IMR-90 (cell line): Measurements from ENCODE around the gene MIEF2. TPM values are rescaled to one million over a fixed set of nuclear protein-coding genes. Genes with fewer than 3 reads are reported as not detected.

Experiments used
- ATAC-seq: fragments of 200-7000 bp; cut with Tn5 transposase; 2 replicates; pipeline ENCODE4 v1.9.1; 2020; ENCODE audit warnings: low read depth, mild to moderate bottlenecking, moderate library complexity
- BruUV-seq: library from RNA; stranded (reverse); fragments of 400-500 nt; replicated peaks from 2 replicates; lab custom pipeline; 2021; lab: Mats Ljungman, UMichigan
- CTCF ChIA-PET: fragments of 300-600 bp; formaldehyde crosslinking; extraction: SDS; loops from one replicate; lab custom pipeline; 2021; ENCODE audit warnings: antibody characterized with exemption; lab: Yijun Ruan, JAX
- POLR2A ChIA-PET: fragments of 300-600 bp; sonication (Branson Sonifier 250); formaldehyde crosslinking; loops from one replicate; lab custom pipeline; 2022; ENCODE audit warnings: antibody characterized with exemption; ENCODE audit not compliant: unreplicated experiment; lab: Charles Lee
- DNase-seq: peaks from one replicate; pipeline ENCODE4 v3.0.0; 2013
- H2AFZ ChIP-seq: replicated peaks from 2 replicates; pipeline ENCODE3; 2013; ENCODE audit warnings: low read length, mild to moderate bottlenecking; ENCODE audit not compliant: poor library complexity
- H2AK5ac ChIP-seq: 2 replicates; pipeline ENCODE4 v1.6.1; 2013; ENCODE audit warnings: low read depth, low read length, inconsistent platforms
- H2AK9ac ChIP-seq: replicated peaks from 2 replicates; pipeline ENCODE3; 2013; ENCODE audit warnings: mild to moderate bottlenecking, low read depth, low read length, moderate library complexity; ENCODE audit not compliant: poor library complexity
- H2BK120ac ChIP-seq: 2 replicates; pipeline ENCODE4 v1.6.1; 2013; ENCODE audit warnings: low read depth, low read length, inconsistent platforms
- H2BK15ac ChIP-seq: 3 replicates; pipeline ENCODE4 v1.6.1; 2013; ENCODE audit warnings: low read depth, low read length, inconsistent platforms
- H2BK20ac ChIP-seq: 2 replicates; pipeline ENCODE4 v1.6.1; 2013; ENCODE audit warnings: low read depth, mild to moderate bottlenecking, inconsistent platforms, low read length, moderate library complexity
- H2BK5ac ChIP-seq: 2 replicates; pipeline ENCODE4 v1.6.1; 2013; ENCODE audit warnings: mild to moderate bottlenecking, low read depth, low read length, inconsistent platforms; ENCODE audit not compliant: poor library complexity, severe bottlenecking
- H3K14ac ChIP-seq: replicated peaks from 2 replicates; pipeline ENCODE4 v1.6.1; 2013; ENCODE audit warnings: low read depth, low read length, inconsistent platforms
- H3K18ac ChIP-seq: 2 replicates; pipeline ENCODE4 v1.6.1; 2013; ENCODE audit warnings: low read depth, low read length, control low read depth
- H3K23ac ChIP-seq: 2 replicates; pipeline ENCODE4 v1.6.1; 2013; ENCODE audit warnings: low read depth, low read length, inconsistent platforms
- H3K27ac ChIP-seq: 2 replicates; pipeline ENCODE4 v1.5.1; 2013; ENCODE audit warnings: mild to moderate bottlenecking, control low read depth, low read length; ENCODE audit not compliant: insufficient read depth
- H3K27me3 ChIP-seq: 2 replicates; pipeline ENCODE4 v1.6.1; 2013; ENCODE audit warnings: low read length; ENCODE audit not compliant: control insufficient read depth, insufficient read depth
- H3K36me3 ChIP-seq: 2 replicates; pipeline ENCODE4 v1.6.1; 2013; ENCODE audit warnings: low read length, mixed read lengths; ENCODE audit not compliant: control insufficient read depth, insufficient read depth
- H3K4ac ChIP-seq: 2 replicates; pipeline ENCODE4 v1.6.1; 2013; ENCODE audit warnings: low read depth, low read length, inconsistent platforms
- H3K4me1 ChIP-seq: 2 replicates; pipeline ENCODE4 v1.6.1; 2013; ENCODE audit warnings: low read length, mixed read lengths; ENCODE audit not compliant: control insufficient read depth, insufficient read depth
- H3K4me2 ChIP-seq: 2 replicates; pipeline ENCODE4 v1.6.1; 2013; ENCODE audit warnings: low read depth, mild to moderate bottlenecking, control low read depth, low read length, moderate library complexity
- H3K4me3 ChIP-seq: 2 replicates; pipeline ENCODE4 v1.5.1; 2013; ENCODE audit warnings: low read depth, mild to moderate bottlenecking, control low read depth, low read length, moderate library complexity; ENCODE audit not compliant: insufficient read depth
- H3K56ac ChIP-seq: 2 replicates; pipeline ENCODE4 v1.6.1; 2013; ENCODE audit warnings: low read length, inconsistent platforms; ENCODE audit not compliant: insufficient read depth; ENCODE audit errors: extremely low read depth
- H3K79me1 ChIP-seq, 2 experiments: 2 replicates each; pipeline ENCODE4 v1.6.1; 2013; ENCODE audit warnings: low read length in 2 of 2, inconsistent platforms in 1 of 2, low read depth in 1 of 2
- H3K9ac ChIP-seq: 2 replicates; pipeline ENCODE4 v1.6.1; 2013; ENCODE audit warnings: low read depth, low read length, control low read depth
- H3K9me1 ChIP-seq: 2 replicates; pipeline ENCODE4 v1.6.1; 2013; ENCODE audit warnings: low read length, inconsistent platforms; ENCODE audit not compliant: insufficient read depth
- H3K9me3 ChIP-seq: 2 replicates; pipeline ENCODE4 v1.6.1; 2013; ENCODE audit warnings: low read length; ENCODE audit not compliant: control insufficient read depth, insufficient read depth
- H4K20me1 ChIP-seq: 2 replicates; pipeline ENCODE4 v1.6.1; 2013; ENCODE audit warnings: low read length, inconsistent platforms; ENCODE audit not compliant: insufficient read depth
- H4K5ac ChIP-seq: 2 replicates; pipeline ENCODE4 v1.6.1; 2013; ENCODE audit warnings: mild to moderate bottlenecking, low read depth, low read length, control low read depth
- H4K8ac ChIP-seq, 2 experiments: 2 replicates each; pipeline ENCODE4 v1.6.1; 2013; ENCODE audit warnings: low read depth in 2 of 2, low read length in 2 of 2, control low read depth in 1 of 2, inconsistent platforms in 1 of 2
- H4K91ac ChIP-seq: 2 replicates; pipeline ENCODE4 v1.6.1; 2013; ENCODE audit warnings: low read depth, low read length, inconsistent platforms; ENCODE audit not compliant: insufficient read depth
- MXI1 ChIP-seq: IDR thresholded peaks from 2 replicates; pipeline ENCODE4 v1.6.1; 2012; ENCODE audit warnings: low read depth, mild to moderate bottlenecking, low read length, moderate library complexity, borderline replicate concordance
- NFE2L2 ChIP-seq: fragments of 150-350 bp; IDR thresholded peaks from 2 replicates; pipeline ENCODE4 v1.6.1; 2016; ENCODE audit warnings: low read depth, mild to moderate bottlenecking, low read length
- POLR2A ChIP-seq: IDR thresholded peaks from 2 replicates; pipeline ENCODE4 v1.6.1; 2012; ENCODE audit warnings: mild to moderate bottlenecking, low read depth, low read length
- SMC3 ChIP-seq: fragments of 150-350 bp; IDR thresholded peaks from 2 replicates; pipeline ENCODE4 v1.6.1; 2016; ENCODE audit warnings: low read depth, mild to moderate bottlenecking, antibody characterized with exemption, low read length, moderate library complexity
- USF2 ChIP-seq: fragments of 150-350 bp; IDR thresholded peaks from 2 replicates; pipeline ENCODE4 v1.6.1; 2017; ENCODE audit warnings: mild to moderate bottlenecking, antibody characterized with exemption, low read length, low read depth
- WGBS, 2 experiments: methylation state at CpG; one replicate each; pipeline versions ENCODE4 v1.1.5 to v1.1.7; 2013; ENCODE audit warnings: missing lambda C conversion rate in 2 of 2; ENCODE audit not compliant: insufficient read length in 1 of 2; ENCODE audit errors: extremely low coverage in 2 of 2; 5-methylcytosine and 5-hydroxymethylcytosine counted together
- dilution Hi-C: fragments of 300-500 bp; cut with HindIII; formaldehyde crosslinking; loops from one replicate; pipeline ENCODE4 v1.14.3; 2018; ENCODE audit warnings: low sequenced_read_pairs; ENCODE audit not compliant: unreplicated experiment
- in situ Hi-C: fragments of 300-500 bp; cut with MboI; formaldehyde crosslinking; loops from 3 replicates; pipeline ENCODE4 v1.14.3; 2019; ENCODE audit warnings: low sequenced_read_pairs, inconsistent platforms, mixed read lengths
- intact Hi-C: fragments of 100-400 bp; cut with micrococcal nuclease; formaldehyde crosslinking; loops from 2 replicates; pipeline ENCODE4 v1.10.0; 2022
- polyA plus RNA-seq, 3 experiments: library from polyadenylated mRNA; depleted of rRNA; stranded (reverse); fragments of >200 nt; gene quantifications; 2 replicates each; pipeline ENCODE4 v1.2.3, GENCODE V29; 2012; ENCODE audit warnings: low replicate concordance in 1 of 3
- total RNA-seq: library from RNA; depleted of rRNA; stranded (reverse); fragments of >200 nt; gene quantifications from 2 replicates; pipeline ENCODE4 v1.2.3, GENCODE V29; 2012

The MIEF2 gene
- total and polyA plus RNA-seq, 2 of the 4 experiments (the other 2 are of a cell fraction) = 9.1 to 26.6 TPM

GRCh38 chr17:18240449-18240848 lies 20.0 kb upstream of the MIEF2 start:
- dilution Hi-C loops = no loop called here

More at GRCh38 chr17:18240449-18240848, 20.0 kb upstream of the MIEF2 start:
- no peak overlapping the region for H3K4ac ChIP-seq
- DNase-seq = no peak
- no peak overlapping the region for H2BK15ac ChIP-seq
- peaks cover 3% of the 10 kb centered on the region for H3K4me1 ChIP-seq
- peaks cover 3 to 8% of the 10 kb centered on the region in 2 experiments; a peak in 2 of 4 replicates for H3K79me1 ChIP-seq
- ChIA-PET POLR2A (no interaction called here), CTCF (no interaction called here)
- H4K8ac ChIP-seq = no peak overlapping the region
- intact Hi-C loops (no loop called here), in situ Hi-C loops (no loop called here)
- H2AK5ac ChIP-seq = no peak overlapping the region
- H4K5ac ChIP-seq = no peak overlapping the region
- H3K4me2 ChIP-seq = no peak overlapping the region
- H3K27ac ChIP-seq = no peak overlapping the region
- H2BK5ac ChIP-seq = no peak overlapping the region
- no peaks in the 10 kb centered on the region for H3K27me3 ChIP-seq
- H3K9me1 ChIP-seq = peaks cover 3% of the 10 kb centered on the region; the same call in 1 of the 2 replicates
- TF ChIP-seq POLR2A (no peak), USF2 (no peak), SMC3 (no peak), NFE2L2 (no peak), MXI1 (no peak)
- no peaks in the 10 kb centered on the region for H3K9me3 ChIP-seq
- no peak overlapping the region for H4K91ac ChIP-seq
- no peak for ATAC-seq
- H3K18ac ChIP-seq = no peak overlapping the region
- H3K9ac ChIP-seq = no peak overlapping the region
- H3K23ac ChIP-seq = no peak overlapping the region
- H2BK120ac ChIP-seq = no peak overlapping the region
- no peak overlapping the region for H3K4me3 ChIP-seq
- no TSS peak for BruUV-seq
- no peak overlapping the region for H2BK20ac ChIP-seq
- no peak overlapping the region for H2AK9ac ChIP-seq
- H3K14ac ChIP-seq = no peak overlapping the region
- H2AFZ ChIP-seq = no peak overlapping the region
- 97% methylated on average over 13 of the region's 19 CpGs; no CpG with 5 or more reads in 1 of the 2 experiments for WGBS, 2 experiments
- H3K36me3 ChIP-seq = peaks cover 70% of the 10 kb centered on the region
- H3K56ac ChIP-seq = no peak overlapping the region
- H4K20me1 ChIP-seq = peaks cover 7% of the 10 kb centered on the region
